Prostate gland (tissue), 2 donors: Measurements from ENCODE around the gene IQGAP1. TPM values are rescaled to one million over a fixed set of nuclear protein-coding genes. Genes with fewer than 3 reads are reported as not detected.

ENCODE experiments used
- DNase-seq: peaks from one replicate; pipeline ENCODE4 v3.0.0-alpha.2; 2019; ENCODE audit warnings: low spot score
- H3K27ac ChIP-seq, 2 donors: fragments of 200-600 bp; sonication (generic); 2 replicates each; pipeline ENCODE4 v1.5.1; 2017 to 2019
- H3K27me3 ChIP-seq: fragments of 200-600 bp; sonication (generic); replicated peaks from 2 replicates; pipeline ENCODE4 v1.5.1; 2019; ENCODE audit not compliant: insufficient read depth
- H3K36me3 ChIP-seq, 2 donors: fragments of 200-600 bp; sonication (generic); 1 replicate in 1 of 2; 2 replicates in 1 of 2; pipeline versions ENCODE4 v1.5.1 to v1.8.1; 2017 to 2019
- H3K4me1 ChIP-seq: fragments of 200-600 bp; sonication (generic); replicated peaks from 2 replicates; pipeline ENCODE4 v1.5.1; 2019
- H3K4me3 ChIP-seq, 2 donors: fragments of 200-600 bp; sonication (generic); 2 replicates each; pipeline ENCODE4 v1.5.1; 2017 to 2019
- H3K9me3 ChIP-seq: fragments of 200-600 bp; sonication (generic); 2 replicates; pipeline ENCODE4 v1.5.1; 2017
- POLR2A ChIP-seq: fragments of 450-650 bp; IDR thresholded peaks from one replicate; pipeline ENCODE4 v1.6.1; 2016; ENCODE audit warnings: antibody characterized with exemption, mild to moderate bottlenecking
- POLR2AphosphoS5 ChIP-seq: sonication (generic); formaldehyde crosslinking; IDR thresholded peaks from one replicate; pipeline ENCODE4 v1.6.1; 2017; ENCODE audit warnings: antibody characterized with exemption
- WGBS: methylation state at CpG from one replicate; pipeline ENCODE4 v1.1.5; 2018; 5-methylcytosine and 5-hydroxymethylcytosine counted together
- intact Hi-C: fragments of 100-400 bp; cut with DNase I; formaldehyde crosslinking; loops from one replicate; pipeline ENCODE4 v1.14.2; 2022
- total RNA-seq, 2 donors: library from RNA; depleted of rRNA; stranded (reverse); fragments of >200 nt; gene quantifications; one replicate each; pipeline ENCODE4 v1.1.0, GENCODE V29; 2016
- TF ChIP-seq, protein P1 (sequence below), 4 experiments: fragments of 200-600 bp in 2 of 4; fragments of 450-650 bp in 2 of 4; sonication (generic) in 2 of 4; IDR thresholded peaks; 1 replicate in 3 of 4; 2 replicates in 1 of 4; pipeline ENCODE4 v1.5.1; 2016 to 2019; ENCODE audit warnings: antibody characterized with exemption in 4 of 4, mild to moderate bottlenecking in 2 of 4, moderate library complexity in 2 of 4

IQGAP1 gene
- total RNA-seq, 2 donors from 2014 or later, result 131 to 155 TPM

DNA sequence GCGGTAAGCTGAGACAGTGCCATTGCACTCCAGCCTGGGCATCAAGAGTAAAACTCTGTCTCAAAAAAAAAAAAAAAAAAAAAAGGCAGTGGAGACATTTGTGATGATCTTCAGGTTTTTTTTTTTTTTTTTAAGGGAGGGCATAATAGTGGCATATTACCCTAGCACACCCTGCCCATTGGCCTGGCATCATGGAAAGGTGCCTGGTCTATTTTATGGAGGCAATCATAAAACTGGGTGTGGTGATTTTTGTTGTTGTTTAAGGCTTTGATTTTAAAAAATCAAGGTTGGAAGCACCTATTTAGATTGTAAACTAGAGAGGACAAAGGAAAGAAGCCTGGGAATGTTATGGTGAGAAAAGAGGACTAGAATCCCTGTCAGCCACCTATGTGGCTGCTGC, 6.0 kb downstream of the IQGAP1 start:
- Histone ChIP-seq H3K27me3 (no peaks in the 10 kb centered on the region), H3K4me3 (no peak overlapping the region), H3K4me1 (no peaks in the 10 kb centered on the region), H3K9me3 (no peaks in the 10 kb centered on the region), H3K36me3 (no peaks in the 10 kb centered on the region), H3K27ac (peak overlapping the region; percentile 17 to 26)
- TF ChIP-seq POLR2AphosphoS5, result no peak
- TF ChIP-seq, protein P1, sequence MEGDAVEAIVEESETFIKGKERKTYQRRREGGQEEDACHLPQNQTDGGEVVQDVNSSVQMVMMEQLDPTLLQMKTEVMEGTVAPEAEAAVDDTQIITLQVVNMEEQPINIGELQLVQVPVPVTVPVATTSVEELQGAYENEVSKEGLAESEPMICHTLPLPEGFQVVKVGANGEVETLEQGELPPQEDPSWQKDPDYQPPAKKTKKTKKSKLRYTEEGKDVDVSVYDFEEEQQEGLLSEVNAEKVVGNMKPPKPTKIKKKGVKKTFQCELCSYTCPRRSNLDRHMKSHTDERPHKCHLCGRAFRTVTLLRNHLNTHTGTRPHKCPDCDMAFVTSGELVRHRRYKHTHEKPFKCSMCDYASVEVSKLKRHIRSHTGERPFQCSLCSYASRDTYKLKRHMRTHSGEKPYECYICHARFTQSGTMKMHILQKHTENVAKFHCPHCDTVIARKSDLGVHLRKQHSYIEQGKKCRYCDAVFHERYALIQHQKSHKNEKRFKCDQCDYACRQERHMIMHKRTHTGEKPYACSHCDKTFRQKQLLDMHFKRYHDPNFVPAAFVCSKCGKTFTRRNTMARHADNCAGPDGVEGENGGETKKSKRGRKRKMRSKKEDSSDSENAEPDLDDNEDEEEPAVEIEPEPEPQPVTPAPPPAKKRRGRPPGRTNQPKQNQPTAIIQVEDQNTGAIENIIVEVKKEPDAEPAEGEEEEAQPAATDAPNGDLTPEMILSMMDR (IDR thresholded peaks at IDR 0.05), result no peak
- 93% methylated on average over 1 of the region's 1 CpG for WGBS
- DNase-seq, result no peak
- intact Hi-C loops, result no loop called here

DNA sequence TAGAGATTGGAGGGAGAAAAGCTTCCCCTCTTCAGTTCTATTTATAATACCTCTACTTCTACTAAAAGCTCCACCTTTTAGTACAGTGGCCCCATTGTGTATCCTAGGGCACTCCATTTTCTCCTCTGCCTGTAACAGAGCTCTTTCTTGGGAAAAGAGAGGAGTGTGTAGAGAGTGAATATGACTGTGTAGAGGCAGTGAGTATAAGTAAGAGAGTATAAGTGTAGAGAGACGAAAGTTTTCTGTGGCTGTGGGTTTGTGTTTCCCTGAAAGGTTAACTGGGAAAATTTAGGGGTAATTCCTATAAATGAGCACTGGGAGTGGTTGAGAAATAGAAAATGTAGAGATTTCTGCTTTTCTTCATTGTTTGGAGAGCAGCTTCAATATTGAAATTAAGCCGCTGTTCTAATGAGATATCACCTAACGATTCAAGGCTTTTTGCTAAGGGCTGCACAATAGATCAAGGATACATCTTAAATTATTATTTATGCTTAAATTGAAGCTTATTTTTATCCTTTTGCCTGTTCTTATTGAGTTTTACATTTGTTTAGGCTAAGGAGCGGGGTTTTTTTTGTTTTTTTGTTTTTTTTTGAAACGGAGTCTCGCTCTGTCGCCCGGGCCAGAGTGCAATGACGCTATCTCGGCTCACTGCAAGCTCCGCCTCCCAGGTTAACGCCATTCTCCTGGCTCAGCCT, 6.9 kb downstream of the IQGAP1 start:
- Histone ChIP-seq H3K4me1 (peaks cover under 1% of the 10 kb centered on the region), H3K27me3 (no peaks in the 10 kb centered on the region), H3K9me3 (no peaks in the 10 kb centered on the region), H3K4me3 (no peak overlapping the region), H3K27ac (peak overlapping the region; percentile 17 to 26), H3K36me3 (no peaks in the 10 kb centered on the region)
- WGBS, result 95% methylated on average over 12 of the region's 12 CpGs
- no peak for DNase-seq
- TF ChIP-seq, protein P1 (IDR thresholded peaks at IDR 0.05), result no peak
- TF ChIP-seq POLR2A (no peak), POLR2AphosphoS5 (no peak)
- intact Hi-C loops, result no loop called here

DNA sequence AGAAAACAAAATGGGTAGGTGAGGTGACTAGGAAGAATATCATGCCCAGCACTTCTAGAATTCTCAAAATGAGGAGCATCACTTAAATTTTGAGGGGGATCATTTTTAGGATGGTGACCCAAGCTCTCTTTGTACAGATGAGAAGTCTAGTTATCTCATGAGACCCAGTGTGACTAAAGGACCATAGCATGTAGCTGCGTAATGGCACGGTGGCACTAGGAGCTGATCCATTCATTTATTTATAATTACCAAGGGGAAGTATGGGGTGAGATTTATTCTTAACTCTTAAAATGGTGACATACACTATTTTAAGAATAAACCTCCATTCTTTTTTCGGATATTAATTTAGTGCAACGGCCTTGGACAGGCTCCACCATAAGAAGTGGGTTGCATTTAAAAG, 8.3 kb downstream of the IQGAP1 start:
- no peak for DNase-seq
- intact Hi-C loops, result no loop called here
- Histone ChIP-seq H3K4me1 (peaks cover 9% of the 10 kb centered on the region), H3K36me3 (no peaks in the 10 kb centered on the region), H3K27ac (no peak overlapping the region), H3K4me3 (no peak overlapping the region), H3K27me3 (no peaks in the 10 kb centered on the region), H3K9me3 (no peaks in the 10 kb centered on the region)
- 82% methylated on average over 4 of the region's 4 CpGs for WGBS
- TF ChIP-seq, protein P1 (IDR thresholded peaks at IDR 0.05), result no peak
- TF ChIP-seq POLR2AphosphoS5, result no peak
- TF ChIP-seq POLR2A, result no peak

DNA sequence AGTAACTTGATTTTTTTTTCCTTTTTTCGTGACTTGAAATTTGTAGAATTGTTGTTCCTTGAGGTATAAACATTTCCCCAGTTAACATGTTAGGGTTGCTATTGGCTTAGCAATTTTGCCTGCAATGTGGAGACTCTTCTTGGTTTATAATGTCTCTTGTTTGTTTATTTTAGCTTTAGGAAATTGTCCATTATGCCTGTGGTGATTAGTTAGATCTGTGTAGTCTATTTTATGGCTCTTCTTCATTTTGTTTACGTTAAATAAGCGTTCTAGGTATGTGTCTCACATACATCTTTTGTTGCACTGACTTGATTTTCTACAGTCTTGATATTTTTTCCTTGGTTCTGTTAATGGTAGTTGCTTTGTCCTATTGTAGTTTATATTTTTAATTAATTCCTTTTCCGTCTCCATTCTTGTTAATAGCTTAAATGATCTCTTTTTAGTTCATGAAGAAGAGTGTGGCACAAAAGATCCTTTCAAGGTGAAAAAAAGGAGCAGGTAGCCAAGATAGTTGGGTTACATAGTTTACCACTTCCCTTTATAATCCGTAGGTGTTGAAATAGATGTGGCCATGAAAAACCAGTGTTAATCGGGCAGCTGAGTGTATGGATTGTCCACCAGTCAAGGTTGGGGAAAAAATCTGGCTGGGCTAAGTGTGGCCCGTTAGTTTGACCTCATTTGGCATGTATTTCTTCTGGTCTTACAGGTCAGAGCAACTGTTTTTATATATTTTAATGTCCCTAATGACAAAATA, 12.1 kb downstream of the IQGAP1 start:
- Histone ChIP-seq H3K36me3 (no peaks in the 10 kb centered on the region), H3K4me3 (no peak overlapping the region), H3K27ac (peak overlapping the region; percentile 79 to 82), H3K27me3 (no peaks in the 10 kb centered on the region), H3K9me3 (no peaks in the 10 kb centered on the region), H3K4me1 (peaks cover 20% of the 10 kb centered on the region)
- DNase-seq, result no peak
- TF ChIP-seq POLR2AphosphoS5 (no peak), POLR2A (no peak)
- TF ChIP-seq, protein P1 (IDR thresholded peaks at IDR 0.05), result no peak
- intact Hi-C loops, result no loop called here
- WGBS, result 56% methylated on average over 7 of the region's 7 CpGs
